H1 (cell line): ENCODE data around the gene KIF2C. TPM values are rescaled to one million over a fixed set of nuclear protein-coding genes. Genes with fewer than 3 reads are reported as not detected.
A peak's percentile ranks its signal among the peaks of the same experiment; 100 is the strongest.

Source experiments
- CTCF ChIA-PET: fragments of 300-600 bp; sonication (Branson Sonifier 250); formaldehyde crosslinking; loops from one replicate; lab custom pipeline; 2021; ENCODE audit not compliant: partially characterized antibody; lab: Charles Lee
- POLR2A ChIA-PET: fragments of 300-600 bp; sonication (Branson Sonifier 250); formaldehyde crosslinking; loops from one replicate; lab custom pipeline; 2021; ENCODE audit warnings: inconsistent platforms; ENCODE audit not compliant: partially characterized antibody; lab: Charles Lee
- DNase-seq, 2 experiments: peaks; one replicate each; pipeline versions ENCODE4 v3.0.0 to v3.0.0-alpha.2; 2010 to 2022; ENCODE audit warnings: low spot score in 2 of 2, low read depth in 1 of 2, mixed read lengths in 1 of 2
- FAIRE-seq: peaks from 2 replicates; lab custom pipeline; 2011; peaks lifted over from hg19 to GRCh38; lab: Jason Lieb, UNC
- H2AFZ ChIP-seq: 2 replicates; pipeline ENCODE4 v1.8.1; 2012; ENCODE audit warnings: low read length, inconsistent platforms
- H2AK5ac ChIP-seq: 2 replicates; pipeline ENCODE4 v1.6.1; 2013; ENCODE audit warnings: low read depth, low read length
- H2BK120ac ChIP-seq: replicated peaks from 2 replicates; pipeline ENCODE3; 2013; ENCODE audit warnings: low read depth, low read length, inconsistent platforms
- H2BK12ac ChIP-seq: 2 replicates; pipeline ENCODE4 v1.6.1; 2013; ENCODE audit warnings: low read depth, low read length
- H2BK15ac ChIP-seq: 2 replicates; pipeline ENCODE4 v1.6.1; 2013; ENCODE audit warnings: low read length
- H2BK20ac ChIP-seq: 2 replicates; pipeline ENCODE4 v1.6.1; 2013; ENCODE audit warnings: low read length
- H2BK5ac ChIP-seq: 2 replicates; pipeline ENCODE4 v1.6.1; 2013; ENCODE audit warnings: low read depth, low read length
- H3K14ac ChIP-seq: 2 replicates; pipeline ENCODE4 v1.6.1; 2013; ENCODE audit warnings: inconsistent platforms; ENCODE audit not compliant: insufficient read length
- H3K18ac ChIP-seq: 2 replicates; pipeline ENCODE4 v1.6.1; 2013; ENCODE audit warnings: low read length; ENCODE audit errors: extremely low read depth
- H3K23ac ChIP-seq: 2 replicates; pipeline ENCODE4 v1.6.1; 2013; ENCODE audit warnings: inconsistent platforms; ENCODE audit not compliant: insufficient read length
- H3K23me2 ChIP-seq: 2 replicates; pipeline ENCODE4 v1.6.1; 2013; ENCODE audit warnings: low read depth, low read length
- H3K27ac ChIP-seq: 2 replicates; pipeline ENCODE4 v1.6.1; 2011; ENCODE audit warnings: low read depth, low read length, inconsistent platforms
- H3K27me3 ChIP-seq, 4 experiments: replicated peaks in 1 of 4; 1 replicate in 1 of 4; 2 replicates in 3 of 4; pipeline versions ENCODE4 v1.6.1 to v1.8.1; 2011 to 2013; ENCODE audit warnings: low read length in 3 of 4, mild to moderate bottlenecking in 3 of 4, inconsistent platforms in 2 of 4, mixed read lengths in 2 of 4, moderate library complexity in 1 of 4; ENCODE audit not compliant: control insufficient read depth in 3 of 4, insufficient read depth in 3 of 4; ENCODE audit errors: extremely low read depth in 1 of 4
- H3K36me3 ChIP-seq, 4 experiments: 2 replicates each; pipeline versions ENCODE4 v1.6.1 to v1.8.1; 2011 to 2013; ENCODE audit warnings: mild to moderate bottlenecking in 4 of 4, low read length in 3 of 4, moderate library complexity in 2 of 4, control low read depth in 1 of 4, inconsistent platforms in 1 of 4; ENCODE audit not compliant: insufficient read depth in 4 of 4, control insufficient read depth in 2 of 4
- H3K4ac ChIP-seq: replicated peaks from 2 replicates; pipeline ENCODE3; 2013; ENCODE audit warnings: low read length, low read depth, mixed read lengths, inconsistent platforms; ENCODE audit not compliant: insufficient read length
- H3K4me1 ChIP-seq, 4 experiments: replicated peaks in 1 of 4; 1 replicate in 1 of 4; 2 replicates in 3 of 4; pipeline versions ENCODE4 v1.6.1 to v1.8.1; 2011 to 2013; ENCODE audit warnings: low read length in 3 of 4, inconsistent platforms in 2 of 4, mixed read lengths in 1 of 4; ENCODE audit not compliant: insufficient read depth in 4 of 4, control insufficient read depth in 3 of 4
- H3K4me2 ChIP-seq, 2 experiments: 2 replicates each; pipeline versions ENCODE4 v1.6.1 to v1.8.1; 2011 to 2013; ENCODE audit warnings: low read depth in 2 of 2, low read length in 2 of 2, control low read depth in 1 of 2, inconsistent platforms in 1 of 2, mild to moderate bottlenecking in 1 of 2; ENCODE audit not compliant: insufficient read depth in 1 of 2
- H3K4me3 ChIP-seq, 4 experiments: fragments of 200-600, 300-600 bp in 1 of 4; sonication (generic), shearing (Covaris generic), sonication (Bioruptor Twin) in 1 of 4; 2 replicates each; pipeline versions ENCODE4 v1.5.1 to v1.8.1; 2011 to 2016; ENCODE audit warnings: low read length in 4 of 4, low read depth in 3 of 4, control low read depth in 2 of 4, inconsistent platforms in 2 of 4, mild to moderate bottlenecking in 2 of 4, mixed read lengths in 1 of 4, moderate library complexity in 1 of 4; ENCODE audit not compliant: insufficient read depth in 2 of 4; ENCODE audit errors: extremely low read depth in 1 of 4
- H3K56ac ChIP-seq: replicated peaks from 2 replicates; pipeline ENCODE3; 2013; ENCODE audit warnings: low read depth, mild to moderate bottlenecking, mixed read lengths, low read length, inconsistent platforms; ENCODE audit not compliant: insufficient read length
- H3K79me1 ChIP-seq: 2 replicates; pipeline ENCODE4 v1.6.1; 2013; ENCODE audit warnings: low read depth, low read length, control low read depth
- H3K79me2 ChIP-seq, 2 experiments: 2 replicates each; pipeline versions ENCODE4 v1.6.1 to v1.8.1; 2012 to 2013; ENCODE audit warnings: low read length in 2 of 2, mild to moderate bottlenecking in 2 of 2, inconsistent platforms in 1 of 2; ENCODE audit not compliant: insufficient read depth in 2 of 2, control insufficient read depth in 1 of 2
- H3K9ac ChIP-seq, 4 experiments: replicated peaks in 1 of 4; 1 replicate in 1 of 4; 2 replicates in 3 of 4; pipeline versions ENCODE4 v1.6.1 to v1.8.1; 2011 to 2013; ENCODE audit warnings: low read depth in 3 of 4, low read length in 3 of 4, control low read depth in 2 of 4, mild to moderate bottlenecking in 2 of 4, moderate library complexity in 2 of 4, inconsistent platforms in 1 of 4; ENCODE audit errors: extremely low read depth in 1 of 4
- H3K9me3 ChIP-seq, 2 experiments: 2 replicates each; pipeline versions ENCODE4 v1.6.1 to v1.8.1; 2012 to 2013; ENCODE audit warnings: mild to moderate bottlenecking in 2 of 2, moderate library complexity in 2 of 2, control low read depth in 1 of 2, inconsistent platforms in 1 of 2, low read depth in 1 of 2, low read length in 1 of 2, mixed read lengths in 1 of 2; ENCODE audit not compliant: insufficient read depth in 2 of 2
- H4K20me1 ChIP-seq, 2 experiments: replicated peaks in 1 of 2; 2 replicates each; pipeline versions ENCODE3 to v1.8.1; 2011 to 2013; ENCODE audit warnings: inconsistent platforms in 2 of 2, low read length in 2 of 2, mild to moderate bottlenecking in 1 of 2; ENCODE audit not compliant: insufficient read depth in 2 of 2, control insufficient read depth in 1 of 2
- H4K5ac ChIP-seq: 2 replicates; pipeline ENCODE4 v1.6.1; 2013; ENCODE audit warnings: low read length, low read depth, mixed read lengths, inconsistent platforms; ENCODE audit not compliant: insufficient read length
- H4K8ac ChIP-seq: 2 replicates; pipeline ENCODE4 v1.8.0; 2013; ENCODE audit warnings: mild to moderate bottlenecking, moderate library complexity, low read length, inconsistent platforms; ENCODE audit not compliant: insufficient read depth; ENCODE audit errors: extremely low read depth
- H4K91ac ChIP-seq: replicated peaks from 2 replicates; pipeline ENCODE3; 2013; ENCODE audit warnings: low read length, mixed read lengths, inconsistent platforms; ENCODE audit not compliant: insufficient read length
- CTBP2 ChIP-seq: IDR thresholded peaks from 2 replicates; pipeline ENCODE4 v1.7.0; 2011; ENCODE audit warnings: borderline replicate concordance, mild to moderate bottlenecking, moderate library complexity, mixed read lengths, low read length; ENCODE audit not compliant: insufficient read depth, insufficient read length
- RXRA ChIP-seq: IDR thresholded peaks from 2 replicates; pipeline ENCODE4 v1.6.1; 2011; ENCODE audit warnings: low read depth, mild to moderate bottlenecking, low read length, moderate library complexity; ENCODE audit not compliant: insufficient read depth
- SIN3A ChIP-seq, 2 experiments: IDR thresholded peaks in 1 of 2; conservative IDR thresholded peaks in 1 of 2; 2 replicates each; pipeline ENCODE4 v1.6.1; 2011 to 2012; ENCODE audit warnings: low read length in 2 of 2, improper control_type of control experiment in 1 of 2, low read depth in 1 of 2, mild to moderate bottlenecking in 1 of 2
- WGBS, 2 experiments: shearing (Covaris generic) in 1 of 2; methylation state at CpG; one replicate each; pipeline versions ENCODE4 v1.1.6 to v1.1.7; 2013 to 2015; ENCODE audit warnings: low lambda C conversion rate in 2 of 2, mixed read lengths in 2 of 2, inconsistent platforms in 1 of 2, low coverage in 1 of 2, missing lambda C conversion rate in 1 of 2; ENCODE audit not compliant: insufficient replicate concordance in 2 of 2, insufficient coverage in 1 of 2, insufficient read length in 1 of 2; ENCODE audit errors: extremely low coverage in 1 of 2, missing lambda C conversion rate in 1 of 2; 5-methylcytosine and 5-hydroxymethylcytosine counted together
- polyA plus RNA-seq, 7 experiments: library from polyadenylated mRNA; depleted of rRNA in 3 of 7; stranded (reverse) in 5 of 7; unstranded in 2 of 7; fragments of >200 nt in 5 of 7; fragments of 200-250 nt in 2 of 7; gene quantifications; 1 replicate in 5 of 7; 2 replicates in 1 of 7; 4 replicates in 1 of 7; pipeline versions ENCODE4 v1.2.1 to v1.2.3, GENCODE V29; 2011 to 2013; ENCODE audit warnings: missing spikeins in 2 of 7, mixed read lengths in 2 of 7
- total RNA-seq: library from RNA; stranded (reverse); fragmentation: NEBNext Ultra II Directional; extraction: Animal tissue kit (Norgen Biotek cat#: 25700); gene quantifications from 2 replicates; pipeline ENCODE4 v1.2.1, GENCODE V29; 2021
- TF ChIP-seq, protein P1 (sequence below), 3 experiments: IDR thresholded peaks; 1 replicate in 2 of 3; 2 replicates in 1 of 3; pipeline versions ENCODE4 v1.5.1 to v1.6.1; 2011; ENCODE audit warnings: low read length in 3 of 3, mild to moderate bottlenecking in 3 of 3, inconsistent platforms in 2 of 3, low read depth in 1 of 3, moderate library complexity in 1 of 3; ENCODE audit not compliant: insufficient read depth in 1 of 3; ENCODE audit errors: control extremely low read depth in 1 of 3
- TF ChIP-seq, protein P2 (sequence below): IDR thresholded peaks from 2 replicates; pipeline ENCODE4 v1.6.1; 2011; ENCODE audit warnings: low read length, improper control_type of control experiment

Gene KIF2C
- total and polyA plus RNA-seq, 2 of the 8 experiments (the other 6 are each of a cell fraction or from before 2014, with no cell fraction given): 41.8 to 68.1 TPM

DNA sequence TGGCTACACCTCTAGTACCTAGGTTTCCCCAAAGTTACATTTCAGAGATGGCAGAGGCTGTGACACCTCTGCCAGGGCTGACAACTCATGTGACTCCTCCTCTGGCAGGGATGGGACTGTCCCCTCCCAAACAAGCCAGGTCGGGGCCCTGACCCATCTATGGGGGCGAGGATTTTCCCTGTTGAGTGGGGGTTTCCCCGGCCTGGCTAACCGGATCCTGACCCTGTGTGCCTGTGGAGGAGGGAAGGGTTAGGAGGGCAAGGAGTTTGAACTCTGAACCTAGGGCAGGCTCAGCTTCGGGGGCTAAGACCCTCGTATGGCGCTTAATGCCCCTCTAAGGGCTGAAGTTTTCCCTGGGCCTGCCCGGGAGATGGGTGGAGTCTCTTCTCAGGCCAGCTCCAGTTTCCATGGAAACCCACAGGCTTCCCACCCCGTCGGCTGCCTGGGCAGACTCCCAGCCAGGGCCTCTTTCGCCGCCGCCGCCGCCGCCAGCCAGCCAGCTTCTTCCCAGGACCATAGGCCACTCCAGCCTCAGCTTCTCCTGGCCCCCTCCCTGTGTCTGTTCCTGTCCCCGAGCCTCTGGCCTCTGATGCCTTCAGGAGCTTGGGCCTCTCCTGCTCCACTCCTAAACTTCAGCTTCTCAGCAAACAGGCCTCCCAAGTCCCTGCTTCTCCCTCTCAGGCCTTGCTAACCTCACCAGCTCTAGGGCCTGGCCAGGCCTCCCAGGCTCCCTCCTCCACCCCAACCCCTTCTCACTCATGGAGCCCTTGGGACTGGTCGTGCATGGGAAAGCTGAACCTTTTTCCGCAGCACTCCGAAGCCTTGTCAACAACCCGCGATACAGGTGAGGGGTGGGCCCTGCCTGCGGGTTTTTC lies 68.7 kb downstream of the KIF2C start, which contains the start of gene BTBD19:
BTBD19 (plus strand) TSS at position 461 of the 875 bp plus-strand sequence; CDS start at position 759, 298 bp downstream.
- peak within 1 kb of the TSS; percentile 71 for H2BK120ac ChIP-seq
- H3K23ac ChIP-seq: no peak within 1 kb of the TSS
- H3K27me3 ChIP-seq: peaks cover 0 to 8% (median 1%) of the 10 kb centered on the region in 4 experiments; a peak in 4 of 7 replicates
- ChIA-PET CTCF (interaction anchor here (0.5 to 5.4 kb wide), 18 partner anchors 9 to 85 kb away, joined by 3 to 37 read pairs (median 8); partner anchors contain the start of genes BEST4, PLK3 and RNU5D-1), POLR2A (interaction anchor here (0.6 to 19.2 kb wide), 21 partner anchors 8 to 713 kb away, joined by 3 to 547 read pairs (median 7); partner anchors contain the start of genes BEST4, PLK3, PTCH2 and RPS8)
- no peaks in the 10 kb centered on the region for H3K79me2 ChIP-seq
- peak within 1 kb of the TSS; percentile 94 for H3K4ac ChIP-seq
- no peaks in the 10 kb centered on the region for H3K9me3 ChIP-seq
- peak within 1 kb of the TSS; percentile 84; the same call in 1 of the 2 replicates for H4K8ac ChIP-seq
- peak within 1 kb of the TSS; percentile 88 for H3K18ac ChIP-seq
- peak within 1 kb of the TSS; percentile 98 for H2BK5ac ChIP-seq
- H4K91ac ChIP-seq: peak within 1 kb of the TSS; percentile 94
- H3K79me1 ChIP-seq: no peaks in the 10 kb centered on the region
- no peak within 1 kb of the TSS for H3K14ac ChIP-seq
- H3K9ac ChIP-seq: peak within 1 kb of the TSS in 3 of 4 experiments; percentile 42 to 80 (median 74); a peak in 4 of 7 replicates
- H3K4me1 ChIP-seq: peaks cover 10 to 42% (median 33%) of the 10 kb centered on the region in 4 experiments
- WGBS, 2 experiments: 52% methylated on average over 23 of the region's 23 CpGs; no CpG with 5 or more reads in 1 of the 2 experiments
- peak within 1 kb of the TSS; percentile 96 for H2AK5ac ChIP-seq
- peak within 1 kb of the TSS; percentile 96 for H3K27ac ChIP-seq
- peak within 1 kb of the TSS; percentile 100 for H2BK12ac ChIP-seq
- peak within 1 kb of the TSS; percentile 69 for H4K5ac ChIP-seq
- H3K4me3 ChIP-seq: peak within 1 kb of the TSS in 2 of 4 experiments; percentile 5 to 37; a peak in 3 of 8 replicates
- peak in 1 of 2 experiments; percentile 84 for DNase-seq
- H2BK15ac ChIP-seq: peak within 1 kb of the TSS; percentile 92
- H3K36me3 ChIP-seq: peaks cover 0 to 12% (median 3%) of the 10 kb centered on the region in 4 experiments; a peak in 4 of 8 replicates
- H3K4me2 ChIP-seq: peak within 1 kb of the TSS; percentile 56 to 58
- no peak for FAIRE-seq
- peaks cover 3% of the 10 kb centered on the region; the same call in 1 of the 2 replicates for H3K23me2 ChIP-seq
- no peak within 1 kb of the TSS for H2AFZ ChIP-seq
- H2BK20ac ChIP-seq: peak within 1 kb of the TSS; percentile 99
- no peaks in the 10 kb centered on the region for H4K20me1 ChIP-seq
- no peak within 1 kb of the TSS for H3K56ac ChIP-seq
- peak in 1 of 2 experiments; percentile 36; a peak in 1 of 4 replicates for TF ChIP-seq SIN3A (conservative IDR thresholded peaks at IDR 0.05 in 1 of 2, IDR thresholded peaks at IDR 0.05 in 1 of 2; ENCODE audit: low read depth in 1 of 2, low read length in 2 of 2)
- TF ChIP-seq, protein P1, sequence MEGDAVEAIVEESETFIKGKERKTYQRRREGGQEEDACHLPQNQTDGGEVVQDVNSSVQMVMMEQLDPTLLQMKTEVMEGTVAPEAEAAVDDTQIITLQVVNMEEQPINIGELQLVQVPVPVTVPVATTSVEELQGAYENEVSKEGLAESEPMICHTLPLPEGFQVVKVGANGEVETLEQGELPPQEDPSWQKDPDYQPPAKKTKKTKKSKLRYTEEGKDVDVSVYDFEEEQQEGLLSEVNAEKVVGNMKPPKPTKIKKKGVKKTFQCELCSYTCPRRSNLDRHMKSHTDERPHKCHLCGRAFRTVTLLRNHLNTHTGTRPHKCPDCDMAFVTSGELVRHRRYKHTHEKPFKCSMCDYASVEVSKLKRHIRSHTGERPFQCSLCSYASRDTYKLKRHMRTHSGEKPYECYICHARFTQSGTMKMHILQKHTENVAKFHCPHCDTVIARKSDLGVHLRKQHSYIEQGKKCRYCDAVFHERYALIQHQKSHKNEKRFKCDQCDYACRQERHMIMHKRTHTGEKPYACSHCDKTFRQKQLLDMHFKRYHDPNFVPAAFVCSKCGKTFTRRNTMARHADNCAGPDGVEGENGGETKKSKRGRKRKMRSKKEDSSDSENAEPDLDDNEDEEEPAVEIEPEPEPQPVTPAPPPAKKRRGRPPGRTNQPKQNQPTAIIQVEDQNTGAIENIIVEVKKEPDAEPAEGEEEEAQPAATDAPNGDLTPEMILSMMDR (IDR thresholded peaks at IDR 0.05; ENCODE audit: control extremely low read depth in 1 of 3, insufficient read depth in 1 of 3, low read depth in 1 of 3, low read length in 3 of 3): no peak
- TF ChIP-seq RXRA: no peak
- TF ChIP-seq, protein P2, sequence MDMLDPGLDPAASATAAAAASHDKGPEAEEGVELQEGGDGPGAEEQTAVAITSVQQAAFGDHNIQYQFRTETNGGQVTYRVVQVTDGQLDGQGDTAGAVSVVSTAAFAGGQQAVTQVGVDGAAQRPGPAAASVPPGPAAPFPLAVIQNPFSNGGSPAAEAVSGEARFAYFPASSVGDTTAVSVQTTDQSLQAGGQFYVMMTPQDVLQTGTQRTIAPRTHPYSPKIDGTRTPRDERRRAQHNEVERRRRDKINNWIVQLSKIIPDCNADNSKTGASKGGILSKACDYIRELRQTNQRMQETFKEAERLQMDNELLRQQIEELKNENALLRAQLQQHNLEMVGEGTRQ: no peak
- TF ChIP-seq CTBP2: no peak
